ENCODE data around the gene PDIK1L. TPM values are rescaled to one million over a fixed set of nuclear protein-coding genes. Genes with fewer than 3 reads are reported as not detected.
A peak's percentile ranks its signal among the peaks of the same experiment; 100 is the strongest.

Gene PDIK1L
- total RNA-seq, 1 donor from 2014 or later = 6.8 TPM

DNA sequence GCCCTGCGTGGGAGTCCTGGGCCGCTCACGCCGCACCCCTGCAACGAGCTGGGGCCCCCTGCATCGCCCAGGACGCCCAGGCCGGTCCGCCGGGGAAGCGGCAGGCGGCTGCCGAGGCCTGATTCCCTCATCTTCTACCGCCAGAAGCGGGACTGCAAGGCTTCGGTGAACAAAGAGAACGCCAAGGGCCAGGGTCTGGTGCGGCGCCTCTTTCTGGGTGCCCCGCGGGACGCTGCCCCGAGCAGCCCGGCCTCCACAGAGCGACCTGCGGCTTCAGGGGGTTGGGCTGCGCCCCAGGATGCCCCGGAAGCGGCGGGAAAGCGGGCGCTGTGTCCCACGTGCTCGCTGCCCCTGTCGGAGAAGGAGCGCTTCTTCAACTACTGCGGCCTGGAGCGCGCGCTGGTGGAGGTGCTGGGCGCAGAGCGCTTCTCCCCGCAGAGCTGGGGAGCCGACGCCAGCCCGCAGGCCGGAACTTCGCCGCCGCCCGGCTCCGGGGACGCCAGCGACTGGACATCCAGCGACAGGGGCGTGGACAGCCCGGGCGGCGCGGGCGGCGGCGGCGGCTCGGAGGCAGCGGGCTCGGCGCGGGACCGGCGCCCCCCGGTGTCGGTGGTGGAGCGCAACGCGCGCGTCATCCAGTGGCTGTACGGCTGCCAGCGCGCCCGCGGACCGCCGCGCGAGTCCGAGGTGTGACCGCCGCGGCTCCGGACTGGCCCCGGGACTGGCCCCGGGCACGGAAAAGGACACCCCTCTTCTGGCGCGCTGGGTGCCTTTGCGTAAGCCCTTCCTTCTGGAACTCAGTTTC is 50.0 kb downstream of the PDIK1L start:
- peak; percentile 44 for DNase-seq (ENCODE audit: low spot score)
- peaks cover 25% of the 10 kb centered on the region for H3K27me3 Mint-ChIP-seq (ENCODE audit: unreplicated experiment)
- peak overlapping the region; percentile 83 for H3K4me3 Mint-ChIP-seq (ENCODE audit: unreplicated experiment)
- H3K4me1 Mint-ChIP-seq (ENCODE audit: unreplicated experiment) = peaks cover 57% of the 10 kb centered on the region
- TF ChIP-seq, protein P1, sequence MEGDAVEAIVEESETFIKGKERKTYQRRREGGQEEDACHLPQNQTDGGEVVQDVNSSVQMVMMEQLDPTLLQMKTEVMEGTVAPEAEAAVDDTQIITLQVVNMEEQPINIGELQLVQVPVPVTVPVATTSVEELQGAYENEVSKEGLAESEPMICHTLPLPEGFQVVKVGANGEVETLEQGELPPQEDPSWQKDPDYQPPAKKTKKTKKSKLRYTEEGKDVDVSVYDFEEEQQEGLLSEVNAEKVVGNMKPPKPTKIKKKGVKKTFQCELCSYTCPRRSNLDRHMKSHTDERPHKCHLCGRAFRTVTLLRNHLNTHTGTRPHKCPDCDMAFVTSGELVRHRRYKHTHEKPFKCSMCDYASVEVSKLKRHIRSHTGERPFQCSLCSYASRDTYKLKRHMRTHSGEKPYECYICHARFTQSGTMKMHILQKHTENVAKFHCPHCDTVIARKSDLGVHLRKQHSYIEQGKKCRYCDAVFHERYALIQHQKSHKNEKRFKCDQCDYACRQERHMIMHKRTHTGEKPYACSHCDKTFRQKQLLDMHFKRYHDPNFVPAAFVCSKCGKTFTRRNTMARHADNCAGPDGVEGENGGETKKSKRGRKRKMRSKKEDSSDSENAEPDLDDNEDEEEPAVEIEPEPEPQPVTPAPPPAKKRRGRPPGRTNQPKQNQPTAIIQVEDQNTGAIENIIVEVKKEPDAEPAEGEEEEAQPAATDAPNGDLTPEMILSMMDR (IDR thresholded peaks at IDR 0.05; ENCODE audit: unreplicated experiment) = peak; percentile 16
- H3K36me3 Mint-ChIP-seq (ENCODE audit: low read depth, unreplicated experiment) = peaks cover 3% of the 10 kb centered on the region
- no peaks in the 10 kb centered on the region for H3K9me3 Mint-ChIP-seq (ENCODE audit: unreplicated experiment)
- H3K27ac Mint-ChIP-seq (ENCODE audit: unreplicated experiment) = no peak overlapping the region

DNA sequence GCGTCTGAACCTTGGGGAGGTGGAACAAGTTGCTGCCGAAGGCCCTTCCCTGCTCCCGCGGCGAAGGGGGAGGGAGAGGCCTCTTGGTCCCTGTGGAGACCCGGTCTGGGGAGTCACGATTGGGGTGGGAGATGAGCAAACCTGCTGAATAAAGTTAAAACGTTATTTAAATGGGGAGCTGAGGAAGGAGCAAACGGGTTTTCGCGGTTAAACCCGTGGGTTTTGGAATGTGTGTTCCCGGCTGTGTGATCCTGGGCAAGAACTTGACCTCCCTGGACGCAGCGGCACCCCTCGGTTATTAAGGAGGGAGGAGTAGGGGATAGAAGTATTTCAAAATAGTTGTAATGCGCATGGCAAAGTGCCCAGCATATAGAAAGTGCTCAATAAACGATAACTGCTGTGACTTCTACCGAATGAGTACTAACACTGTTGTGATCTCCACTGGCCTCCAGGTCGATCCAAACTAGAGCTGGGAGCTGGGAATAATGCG is 50.6 kb downstream of the PDIK1L start:
- Mint-ChIP-seq H3K9me3 (ENCODE audit: unreplicated experiment) (no peaks in the 10 kb centered on the region), H3K36me3 (ENCODE audit: low read depth, unreplicated experiment) (peaks cover 3% of the 10 kb centered on the region), H3K27me3 (ENCODE audit: unreplicated experiment) (peaks cover 29% of the 10 kb centered on the region), H3K27ac (ENCODE audit: unreplicated experiment) (no peak overlapping the region), H3K4me3 (ENCODE audit: unreplicated experiment) (peak overlapping the region; percentile 83), H3K4me1 (ENCODE audit: unreplicated experiment) (peaks cover 57% of the 10 kb centered on the region)
- TF ChIP-seq, protein P1 (IDR thresholded peaks at IDR 0.05; ENCODE audit: unreplicated experiment) = no peak
- DNase-seq (ENCODE audit: low spot score) = no peak

DNA sequence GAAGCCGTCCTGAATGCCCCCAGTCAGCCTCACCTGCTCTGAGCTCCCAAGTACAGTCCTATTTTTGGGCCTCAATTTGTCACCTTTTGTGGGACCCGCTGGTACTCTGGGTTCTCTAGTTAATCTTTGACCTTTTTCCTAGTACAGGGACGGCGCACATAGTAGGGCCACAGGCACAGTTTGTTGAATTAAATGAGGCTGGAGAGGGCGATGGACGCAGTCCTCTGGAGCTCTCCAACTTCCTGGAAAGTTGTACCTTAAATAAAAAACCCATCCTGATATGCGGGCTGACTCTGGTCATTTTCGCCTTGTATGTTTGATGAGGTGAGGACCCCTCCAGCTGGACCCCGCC is 52.0 kb downstream of the PDIK1L start:
- Mint-ChIP-seq H3K27me3 (ENCODE audit: unreplicated experiment) (peaks cover 25% of the 10 kb centered on the region), H3K4me3 (ENCODE audit: unreplicated experiment) (no peak overlapping the region), H3K4me1 (ENCODE audit: unreplicated experiment) (peaks cover 47% of the 10 kb centered on the region)

DNA sequence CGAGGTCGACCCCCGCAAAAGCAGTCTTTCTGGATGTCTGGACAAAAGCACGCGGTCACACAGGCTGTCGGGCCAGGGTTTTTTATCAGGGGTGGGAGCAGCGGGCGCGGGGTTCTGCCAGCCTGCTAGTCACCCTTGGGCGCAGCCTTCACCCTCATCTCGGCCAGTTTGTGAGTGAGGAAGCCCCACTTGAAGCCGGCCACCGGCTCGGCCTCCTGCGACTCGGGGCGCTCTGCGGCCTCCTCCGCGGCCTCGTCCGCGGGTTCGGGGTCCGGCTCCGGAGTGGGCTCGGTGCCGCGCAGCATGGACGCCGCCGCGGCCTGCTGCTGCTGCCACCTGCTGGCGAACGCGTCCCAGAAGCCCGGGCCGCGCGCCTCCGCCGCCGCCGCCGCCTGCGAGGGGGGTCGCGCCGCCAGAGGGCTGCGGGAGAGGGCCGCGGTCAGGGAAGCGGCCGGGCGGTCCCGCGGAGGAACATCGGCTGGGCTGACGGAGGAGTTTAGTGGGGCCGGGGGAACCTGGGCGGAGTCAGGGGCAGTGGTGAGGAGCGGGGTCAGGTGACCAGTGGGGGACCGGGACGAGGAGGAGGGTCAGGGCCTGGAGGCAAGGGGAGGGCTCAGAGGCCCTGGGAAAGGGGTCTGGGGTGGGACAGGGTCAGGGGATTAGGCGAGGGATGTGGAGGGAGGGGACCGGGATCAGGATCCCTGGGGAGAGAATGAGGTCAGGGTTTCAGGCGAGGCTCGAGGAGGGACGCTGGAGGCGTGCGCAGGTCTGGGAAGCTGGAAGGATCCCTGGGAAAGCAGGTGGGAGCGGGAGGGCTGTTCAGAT is 52.6 kb downstream of the PDIK1L start:
- DNase-seq (ENCODE audit: low spot score) = peak; percentile 78
- Mint-ChIP-seq H3K27ac (ENCODE audit: unreplicated experiment) (no peak overlapping the region), H3K4me1 (ENCODE audit: unreplicated experiment) (peaks cover 43% of the 10 kb centered on the region), H3K4me3 (ENCODE audit: unreplicated experiment) (peak overlapping the region; percentile 83), H3K27me3 (ENCODE audit: unreplicated experiment) (peaks cover 28% of the 10 kb centered on the region), H3K36me3 (ENCODE audit: low read depth, unreplicated experiment) (peaks cover 3% of the 10 kb centered on the region), H3K9me3 (ENCODE audit: unreplicated experiment) (no peaks in the 10 kb centered on the region)
- TF ChIP-seq, protein P1 (IDR thresholded peaks at IDR 0.05; ENCODE audit: unreplicated experiment) = peak; percentile 80

More for the DNA sequence above, 52.0 kb downstream of the PDIK1L start:
- DNase-seq (ENCODE audit: low spot score) = no peak
- Mint-ChIP-seq H3K9me3 (ENCODE audit: unreplicated experiment) (no peaks in the 10 kb centered on the region), H3K36me3 (ENCODE audit: low read depth, unreplicated experiment) (peaks cover 3% of the 10 kb centered on the region), H3K27ac (ENCODE audit: unreplicated experiment) (no peak overlapping the region)
- TF ChIP-seq, protein P1 (IDR thresholded peaks at IDR 0.05; ENCODE audit: unreplicated experiment) = no peak
